Measurements from ENCODE around the gene CSTF2T.

The CSTF2T gene, protein sequence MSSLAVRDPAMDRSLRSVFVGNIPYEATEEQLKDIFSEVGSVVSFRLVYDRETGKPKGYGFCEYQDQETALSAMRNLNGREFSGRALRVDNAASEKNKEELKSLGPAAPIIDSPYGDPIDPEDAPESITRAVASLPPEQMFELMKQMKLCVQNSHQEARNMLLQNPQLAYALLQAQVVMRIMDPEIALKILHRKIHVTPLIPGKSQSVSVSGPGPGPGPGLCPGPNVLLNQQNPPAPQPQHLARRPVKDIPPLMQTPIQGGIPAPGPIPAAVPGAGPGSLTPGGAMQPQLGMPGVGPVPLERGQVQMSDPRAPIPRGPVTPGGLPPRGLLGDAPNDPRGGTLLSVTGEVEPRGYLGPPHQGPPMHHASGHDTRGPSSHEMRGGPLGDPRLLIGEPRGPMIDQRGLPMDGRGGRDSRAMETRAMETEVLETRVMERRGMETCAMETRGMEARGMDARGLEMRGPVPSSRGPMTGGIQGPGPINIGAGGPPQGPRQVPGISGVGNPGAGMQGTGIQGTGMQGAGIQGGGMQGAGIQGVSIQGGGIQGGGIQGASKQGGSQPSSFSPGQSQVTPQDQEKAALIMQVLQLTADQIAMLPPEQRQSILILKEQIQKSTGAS

DNA sequence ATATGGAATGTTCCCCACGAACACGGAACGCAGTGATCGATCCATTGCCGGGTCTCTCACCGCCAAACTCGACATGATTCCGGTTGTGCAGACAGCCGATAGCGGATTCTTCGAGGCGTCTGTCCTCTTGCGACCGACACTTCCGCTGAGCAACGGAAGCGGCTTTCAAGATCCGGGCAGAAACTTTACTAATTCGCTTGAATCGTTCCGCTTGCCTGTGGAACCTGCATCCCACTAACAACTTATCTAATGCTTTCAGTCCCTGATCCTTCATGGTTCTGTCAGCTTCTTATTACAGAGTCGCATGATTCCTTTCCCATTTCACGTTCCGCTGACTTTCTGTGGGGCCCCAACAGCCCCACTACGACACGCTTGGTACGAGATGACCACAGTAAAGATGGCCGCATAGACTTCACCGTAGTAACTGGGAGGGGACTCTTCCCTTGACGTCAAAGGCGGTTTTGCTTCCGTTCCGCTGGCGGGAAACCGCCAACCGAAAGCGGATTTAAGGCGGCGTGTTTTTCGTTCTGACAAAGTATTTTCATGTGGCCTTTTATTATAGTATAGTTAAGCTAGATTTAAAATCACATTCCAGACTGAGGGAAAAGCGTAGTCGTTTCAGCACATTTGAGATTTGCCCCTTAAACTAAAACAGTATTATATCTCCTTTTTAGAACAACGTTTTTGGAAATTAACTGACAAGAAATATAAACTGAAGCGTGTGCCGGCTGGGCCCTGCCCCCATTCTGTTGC lies at the start of gene CSTF2T:
Gene CSTF2T (minus strand): TSS at position 121 of the 753 bp plus-strand sequence. CDS start 46 bp downstream, at position 75.
- DNase-seq: peak; percentile 95

DNA sequence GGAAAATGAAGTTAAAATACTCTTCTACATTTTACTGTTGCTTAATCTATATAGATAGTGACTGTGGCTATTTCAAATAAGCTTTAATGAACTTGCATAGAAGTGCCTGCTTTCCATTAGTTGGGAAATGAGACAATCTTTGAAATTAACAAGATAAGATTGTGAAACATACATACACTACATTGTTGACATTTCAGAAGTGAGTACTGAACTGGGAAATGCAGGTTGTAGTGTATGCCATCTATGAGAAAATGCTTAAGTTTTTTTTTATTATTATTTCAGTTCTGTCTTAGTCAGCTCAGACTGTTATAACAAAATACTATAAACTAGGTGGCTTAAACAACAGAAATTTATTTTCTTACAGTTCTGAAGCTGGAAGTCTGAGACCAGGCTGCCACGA lies 49.6 kb upstream of the CSTF2T start:
- DNase-seq: no peak

DNA sequence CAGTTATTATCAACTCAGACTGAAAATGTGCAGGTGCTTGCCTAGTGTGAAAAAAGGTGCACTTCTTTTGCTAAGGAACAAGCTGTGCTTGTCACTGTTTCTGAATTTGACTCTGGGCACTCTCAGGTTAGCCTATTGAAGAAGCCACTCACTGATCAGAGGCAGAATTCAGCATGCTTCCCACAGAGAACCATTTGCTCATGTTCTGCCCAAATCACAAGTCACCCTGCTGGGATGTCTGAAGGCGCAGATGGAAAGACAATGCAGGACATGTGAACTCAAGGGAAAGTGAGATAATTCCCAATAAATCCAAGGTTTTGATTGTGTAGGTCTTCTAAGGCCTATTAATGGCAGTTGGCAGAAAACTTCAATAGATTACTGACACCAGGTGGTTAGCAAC lies 47.8 kb upstream of the CSTF2T start:
- no peak for DNase-seq

DNA sequence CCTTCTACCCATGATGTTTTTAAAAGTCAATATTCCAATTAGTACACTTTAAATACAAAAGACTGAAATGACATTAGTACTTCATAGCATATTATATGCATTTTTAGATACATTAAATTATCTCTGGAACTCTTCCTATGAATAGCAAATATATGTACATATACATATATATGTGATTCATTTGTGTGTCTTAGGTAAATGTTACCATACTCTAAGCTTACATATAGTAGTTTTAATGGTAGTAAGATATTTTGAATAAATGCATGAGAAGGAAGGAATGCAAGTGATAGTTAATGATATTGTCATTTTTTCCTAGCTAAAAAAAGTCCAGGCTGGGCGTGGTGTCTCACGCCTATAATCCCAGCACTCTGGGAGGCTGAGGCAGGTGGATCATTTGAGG lies 46.0 kb upstream of the CSTF2T start:
- DNase-seq: no peak

DNA sequence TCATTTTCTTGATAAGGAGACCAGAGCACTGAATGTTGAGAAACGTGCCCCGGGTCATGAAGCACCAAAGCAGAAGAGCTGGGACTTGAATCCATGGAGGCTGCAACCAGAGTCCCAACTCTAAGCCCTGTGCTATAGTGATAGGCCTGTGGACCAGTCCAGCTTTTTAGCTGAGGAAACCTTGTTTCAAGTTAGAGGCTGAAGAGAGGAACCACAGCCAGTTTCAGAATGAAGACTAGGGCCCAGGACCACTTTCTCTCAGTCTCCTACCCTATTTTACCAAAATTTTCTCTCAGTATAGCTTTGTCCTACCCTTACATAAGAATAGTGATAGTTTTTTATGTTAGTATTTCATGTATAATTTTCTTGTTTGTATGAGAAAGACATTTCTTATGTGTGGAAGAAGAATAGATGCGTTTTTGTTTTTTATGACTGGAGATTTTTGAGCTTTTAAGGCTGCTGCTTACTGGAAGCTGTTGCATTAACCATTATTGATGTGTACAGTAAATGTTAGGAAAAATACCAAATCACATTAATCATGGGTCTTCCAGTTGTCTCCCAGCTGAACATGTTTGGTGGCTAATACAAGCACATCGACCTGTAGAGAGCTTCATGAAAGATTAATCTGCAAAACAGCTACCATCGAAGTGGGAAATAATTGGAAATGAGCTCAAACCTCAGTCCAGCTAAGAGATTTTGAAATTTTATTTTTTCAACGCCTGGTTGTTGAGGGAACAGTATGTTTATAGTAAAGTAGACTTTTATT lies 45.0 kb upstream of the CSTF2T start:
- DNase-seq: no peak

DNA sequence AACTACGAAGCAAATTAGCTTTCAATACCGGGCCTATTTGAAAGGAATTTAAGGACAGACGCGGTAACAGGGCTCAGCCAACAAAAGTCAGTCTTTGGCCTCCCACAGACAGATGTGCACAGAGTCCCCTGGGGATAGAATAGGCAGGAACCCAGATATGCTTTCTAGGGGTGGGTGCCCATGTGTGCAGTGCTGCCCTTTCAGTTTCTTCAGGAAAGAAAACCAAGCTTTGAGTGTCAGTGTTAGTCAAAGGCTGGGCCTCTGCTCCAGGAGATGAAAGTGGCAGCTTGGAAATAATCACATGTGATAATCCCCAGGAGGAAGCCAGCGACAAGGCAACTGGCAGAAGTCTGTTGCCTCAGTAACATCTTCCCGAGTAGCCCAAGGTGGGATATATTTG lies 43.8 kb upstream of the CSTF2T start:
- DNase-seq: no peak

DNA sequence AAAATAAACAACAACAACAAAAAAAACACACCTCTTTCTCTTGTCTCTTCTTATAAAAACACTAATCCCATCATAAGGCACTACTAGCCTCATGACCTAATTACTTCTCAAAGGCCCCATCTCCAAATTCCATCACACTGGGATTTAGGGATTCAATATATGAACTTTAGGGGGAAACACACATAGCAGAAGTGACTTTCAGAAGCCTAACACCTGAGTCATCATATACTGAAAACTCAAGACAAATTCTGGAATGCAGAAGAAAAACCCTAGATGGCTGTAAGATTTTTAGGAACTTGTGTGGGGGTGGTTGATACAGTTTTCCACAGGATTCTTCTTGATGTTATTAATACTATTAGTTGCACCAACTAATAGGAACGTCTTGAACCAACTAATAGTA lies 33.7 kb upstream of the CSTF2T start:
- DNase-seq: peak; percentile 71

DNA sequence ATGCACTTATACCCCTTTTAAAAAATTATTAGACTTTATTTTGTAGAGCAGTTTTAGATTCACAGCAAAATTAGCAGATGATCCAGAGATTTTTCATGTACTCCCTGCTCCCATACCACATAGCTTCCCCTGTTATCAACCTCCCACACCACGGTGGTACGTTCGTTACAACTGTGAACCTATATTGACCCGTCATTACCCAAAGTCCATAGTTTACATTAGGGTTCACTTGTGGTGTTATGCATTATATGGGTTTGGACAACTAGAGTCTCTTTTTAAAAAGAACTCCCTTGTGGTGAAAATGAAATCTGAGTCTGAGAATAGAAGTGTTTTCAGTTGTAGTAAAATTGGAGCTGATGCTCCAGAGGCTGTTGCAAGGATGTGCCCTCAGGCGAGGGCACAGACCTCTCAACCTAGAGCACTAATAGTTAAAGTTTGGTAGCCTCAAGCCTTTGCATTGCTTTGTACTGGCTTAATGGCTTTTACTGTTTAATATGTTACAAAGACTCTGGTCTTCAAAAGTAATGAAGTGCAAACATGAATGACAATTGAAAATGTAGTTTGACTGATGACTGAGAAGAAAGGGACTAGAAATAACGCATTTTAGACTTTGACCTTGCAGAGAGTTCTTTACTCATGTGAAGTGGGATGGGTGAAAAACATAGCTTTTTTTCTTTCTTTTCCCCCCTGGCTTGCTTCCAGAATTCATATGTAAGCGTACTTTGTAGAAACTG lies 30.6 kb upstream of the CSTF2T start:
- no peak for DNase-seq

DNA sequence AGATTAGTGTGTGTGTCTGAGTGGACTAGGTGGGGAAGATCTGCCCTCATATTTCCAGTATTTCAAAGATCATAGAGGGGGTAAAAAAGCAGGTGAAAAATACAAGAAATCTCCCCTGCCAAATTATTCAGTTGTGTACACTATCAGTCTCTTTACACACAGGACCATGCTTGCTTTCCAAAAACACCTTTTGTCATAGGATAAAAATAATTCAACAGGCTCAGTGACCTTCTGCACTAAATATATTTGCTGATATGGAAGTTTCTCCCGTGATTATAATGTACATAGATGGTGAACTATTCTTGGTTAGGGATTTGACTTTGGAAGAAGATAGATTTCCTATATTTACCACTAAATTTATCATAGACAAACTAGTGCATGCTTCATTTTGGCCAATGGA lies 24.6 kb upstream of the CSTF2T start:
- no peak for DNase-seq

DNA sequence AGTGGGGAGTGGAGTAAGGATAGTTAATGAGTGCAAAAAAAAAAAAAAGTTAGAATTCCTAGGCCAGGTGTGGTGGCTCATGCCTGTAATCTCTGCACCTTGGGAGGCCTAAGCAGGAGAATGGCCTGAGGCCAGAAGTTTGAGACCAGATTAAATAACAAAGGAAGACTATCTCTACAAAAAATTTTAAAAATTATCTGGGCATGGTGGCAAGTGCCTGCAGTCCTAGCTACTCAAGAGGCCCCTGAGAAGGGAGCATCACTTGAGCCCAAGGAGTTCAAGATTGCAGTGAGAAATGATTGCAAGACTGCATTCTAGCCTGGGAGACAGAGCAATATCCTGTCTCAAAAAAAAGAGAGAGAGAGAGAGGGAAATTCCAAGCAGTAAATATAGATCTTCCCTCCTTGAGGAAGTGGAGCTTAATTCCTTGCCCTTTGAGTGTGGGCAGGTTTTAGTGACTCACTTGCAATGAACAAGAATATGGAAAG lies 19.5 kb upstream of the CSTF2T start:
- DNase-seq: peak; percentile 74

DNA sequence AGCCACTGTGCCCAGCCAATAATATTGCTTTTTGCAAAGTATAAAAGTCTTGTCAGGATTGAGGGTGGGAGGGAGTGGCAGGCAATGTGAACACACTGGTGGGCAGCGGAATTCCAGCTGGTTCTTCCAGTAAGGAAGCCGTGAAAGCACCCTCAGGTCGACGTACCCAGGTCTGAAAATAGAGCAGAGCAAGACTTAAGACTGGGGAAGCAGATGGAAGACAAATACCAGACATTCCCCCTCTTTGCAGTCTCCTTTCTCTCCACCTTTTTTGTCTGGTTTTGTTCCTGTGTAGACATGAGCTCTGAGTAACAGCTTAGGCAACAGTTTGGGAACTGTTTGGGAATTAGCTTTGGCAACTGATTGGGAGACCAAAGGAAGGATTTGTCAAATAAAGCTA lies 17.6 kb upstream of the CSTF2T start:
- DNase-seq: no peak

DNA sequence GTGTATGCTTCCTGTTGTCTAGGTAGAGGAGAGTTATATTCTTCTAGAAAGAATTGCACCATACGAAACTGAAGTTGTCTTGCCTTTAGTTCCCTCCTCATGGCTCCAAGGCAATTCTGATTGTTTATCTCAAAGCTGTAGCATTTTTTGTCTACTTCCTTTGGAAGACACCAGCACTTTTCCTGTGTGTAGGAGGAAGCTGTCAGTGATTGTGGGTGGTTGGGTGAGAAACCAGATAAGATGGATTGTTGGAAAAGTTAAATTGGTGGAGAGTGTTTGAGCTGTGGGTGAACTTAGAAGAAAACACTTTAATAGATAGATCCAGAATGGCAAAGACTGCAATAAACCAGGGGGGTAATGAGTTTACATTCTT lies 12.1 kb upstream of the CSTF2T start:
- no peak for DNase-seq

DNA sequence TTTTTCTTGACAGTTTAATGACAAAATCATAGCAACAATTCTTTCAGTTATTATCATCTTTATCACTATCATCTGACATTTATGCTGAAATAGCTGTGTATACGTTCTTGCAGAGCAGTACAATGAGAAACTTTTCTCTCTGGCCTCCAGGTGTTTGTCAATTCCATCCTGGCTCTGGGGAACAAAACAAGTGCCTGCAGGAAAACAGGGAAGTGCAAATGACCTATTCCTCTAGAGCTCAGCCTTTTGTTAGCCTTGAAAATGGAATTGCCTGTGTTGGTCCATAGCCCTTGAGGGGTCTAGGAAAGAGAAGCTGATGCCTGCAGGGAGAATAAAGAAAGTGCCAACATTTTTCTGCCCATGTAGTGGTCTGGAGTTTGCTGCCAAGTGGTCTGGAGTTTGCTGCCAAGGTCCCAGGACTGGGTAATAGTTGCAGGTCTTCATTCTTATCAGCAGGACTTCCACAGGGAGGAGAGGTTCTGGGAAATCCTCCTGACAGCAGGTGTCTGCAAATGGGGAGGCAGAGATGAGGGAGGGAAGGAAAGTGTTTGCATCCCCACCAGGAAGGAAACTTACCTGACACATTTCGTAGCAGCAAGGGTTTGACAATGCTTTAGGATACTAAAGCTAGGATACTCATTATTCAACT lies 10.1 kb upstream of the CSTF2T start:
- DNase-seq: no peak

DNA sequence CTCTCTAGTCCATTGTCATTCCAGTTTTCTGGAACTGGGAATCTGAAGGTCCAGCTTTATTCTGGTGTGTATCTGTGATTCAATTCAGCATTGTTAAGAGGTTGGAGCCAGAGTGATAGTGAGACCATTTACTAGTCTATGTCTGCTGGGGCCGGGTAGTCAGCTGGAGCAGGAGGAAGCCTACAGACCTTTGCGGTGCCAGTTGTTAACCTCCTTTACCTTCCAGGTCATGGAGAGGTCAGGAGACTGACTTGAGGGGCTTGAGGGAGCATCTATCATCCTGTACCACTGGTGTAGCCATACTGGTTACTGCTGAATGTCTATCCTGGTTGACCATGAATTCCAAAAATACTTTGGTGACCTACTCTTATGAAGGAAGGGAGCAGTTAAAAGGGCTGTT lies 9.2 kb upstream of the CSTF2T start:
- DNase-seq: no peak

DNA sequence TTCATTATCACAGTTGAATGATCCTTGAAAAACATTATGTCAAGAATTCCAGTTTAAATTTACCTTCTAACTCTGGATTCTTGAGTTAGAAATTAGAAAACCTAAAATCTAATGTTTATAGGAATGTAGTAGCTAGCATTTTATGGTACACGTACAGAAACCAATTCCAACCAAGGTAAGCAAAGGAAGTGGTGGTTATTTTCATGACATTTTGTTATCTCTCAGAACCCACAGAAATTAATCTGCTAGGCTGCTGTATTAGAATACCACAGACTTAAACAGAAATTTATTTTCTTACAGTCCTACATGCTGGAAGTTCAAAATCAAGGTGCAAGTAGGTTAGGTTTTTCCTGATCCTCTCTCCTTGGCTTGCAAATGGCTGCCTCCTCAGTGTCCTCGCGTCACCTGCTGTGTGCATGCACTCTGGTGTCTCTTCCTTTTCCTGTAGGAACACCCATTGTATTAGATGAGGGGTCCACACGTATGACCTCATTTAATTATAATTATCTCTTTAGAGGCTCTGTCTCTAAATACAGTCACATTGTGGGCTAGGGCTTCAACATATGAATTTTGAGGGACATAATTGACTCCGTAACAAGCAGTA lies 8.5 kb upstream of the CSTF2T start:
- DNase-seq: no peak

DNA sequence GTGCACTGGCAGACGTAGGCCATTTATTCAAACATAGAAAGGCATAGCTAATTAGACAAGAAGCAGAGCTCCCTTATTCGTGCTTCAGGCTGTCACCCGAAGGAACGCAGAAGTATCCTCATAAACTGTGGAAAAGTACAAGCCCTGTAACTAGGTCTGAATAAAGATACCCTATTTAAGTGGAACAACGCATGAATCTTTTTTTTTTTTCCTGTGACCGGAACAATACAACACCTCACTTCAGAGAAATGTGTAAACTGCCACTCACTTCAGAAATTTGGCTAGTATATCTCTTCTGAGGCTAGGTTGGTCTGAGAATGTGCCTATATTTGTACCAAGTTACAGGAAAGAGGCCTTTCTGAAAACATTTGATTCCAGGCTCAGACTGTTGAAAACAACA lies 8.0 kb upstream of the CSTF2T start:
- no peak for DNase-seq

DNA sequence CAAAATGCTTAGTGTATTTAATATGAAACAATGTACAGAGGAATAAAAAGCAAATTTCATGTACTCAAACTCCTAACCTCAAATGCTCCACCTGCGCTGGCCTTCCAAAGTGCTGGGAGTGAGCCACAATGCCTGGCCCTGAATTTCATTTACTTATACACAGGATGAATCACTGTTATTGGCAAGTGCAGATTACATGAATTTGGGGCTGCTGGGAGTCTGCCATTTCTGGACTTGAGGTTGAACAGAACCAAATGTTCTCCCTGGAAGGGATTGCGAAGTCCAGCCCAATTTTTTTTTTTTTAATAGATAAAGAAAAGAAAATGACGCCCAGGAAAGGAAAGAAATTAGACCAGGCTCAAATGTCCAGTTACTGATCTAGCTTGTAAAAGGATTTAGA lies 6.8 kb upstream of the CSTF2T start:
- DNase-seq: peak; percentile 67

DNA sequence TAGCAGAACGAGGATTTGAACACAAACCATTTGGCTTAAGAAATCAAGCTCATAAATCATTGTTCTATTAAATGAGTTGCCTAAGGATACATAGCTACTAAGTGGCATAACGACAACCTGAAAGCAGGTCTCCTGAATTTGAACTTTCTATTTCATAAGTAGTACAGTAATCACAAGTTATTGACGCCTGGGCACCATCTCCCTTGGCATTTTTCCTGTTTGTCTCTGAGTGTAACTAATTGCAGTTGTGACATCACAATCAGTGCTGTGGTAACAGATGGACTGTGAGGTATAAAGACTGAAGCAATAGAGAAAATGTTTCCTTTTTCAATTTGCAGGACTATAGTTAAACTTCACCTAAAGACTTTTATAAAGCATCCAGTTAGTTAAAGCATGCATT lies 6.4 kb upstream of the CSTF2T start:
- no peak for DNase-seq

DNA sequence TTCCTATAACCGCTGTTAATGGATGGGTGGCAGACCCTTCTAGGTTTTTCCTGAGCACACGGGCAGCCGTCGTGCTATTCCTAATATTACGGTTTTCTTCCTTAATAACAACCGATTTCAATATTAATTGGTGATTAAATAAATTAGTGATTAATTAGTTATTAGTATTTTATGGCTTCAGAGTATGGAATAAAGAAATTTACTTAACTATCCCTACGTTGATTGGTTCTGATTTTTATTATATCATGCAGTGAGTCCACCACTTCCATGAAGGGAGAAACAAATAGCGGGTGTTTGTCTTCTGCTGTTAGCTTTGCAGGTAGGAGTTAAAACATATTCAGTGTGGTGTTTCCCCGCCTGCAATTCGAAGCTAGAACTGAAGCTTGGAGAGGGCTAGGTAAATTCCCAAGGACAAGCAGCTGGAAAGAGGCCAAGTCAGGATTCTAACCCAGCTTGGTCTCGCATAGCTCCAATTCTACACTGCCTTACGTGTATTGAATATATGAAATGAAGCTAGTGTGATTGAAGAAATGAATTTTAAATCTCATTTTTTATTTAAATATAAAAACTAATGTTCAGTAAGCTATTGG lies 928 bp upstream of the CSTF2T start:
- DNase-seq: no peak

DNA sequence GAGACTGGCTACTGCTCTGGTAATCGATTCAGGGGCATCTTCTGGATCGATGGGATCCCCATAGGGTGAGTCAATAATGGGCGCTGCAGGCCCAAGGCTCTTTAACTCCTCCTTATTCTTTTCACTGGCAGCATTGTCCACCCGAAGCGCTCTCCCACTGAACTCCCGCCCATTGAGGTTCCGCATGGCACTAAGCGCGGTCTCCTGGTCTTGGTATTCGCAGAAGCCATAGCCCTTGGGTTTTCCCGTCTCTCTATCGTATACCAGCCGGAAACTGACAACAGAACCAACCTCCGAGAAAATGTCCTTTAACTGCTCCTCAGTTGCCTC lies 285 bp downstream of the CSTF2T start:
- no peak for DNase-seq

DNA sequence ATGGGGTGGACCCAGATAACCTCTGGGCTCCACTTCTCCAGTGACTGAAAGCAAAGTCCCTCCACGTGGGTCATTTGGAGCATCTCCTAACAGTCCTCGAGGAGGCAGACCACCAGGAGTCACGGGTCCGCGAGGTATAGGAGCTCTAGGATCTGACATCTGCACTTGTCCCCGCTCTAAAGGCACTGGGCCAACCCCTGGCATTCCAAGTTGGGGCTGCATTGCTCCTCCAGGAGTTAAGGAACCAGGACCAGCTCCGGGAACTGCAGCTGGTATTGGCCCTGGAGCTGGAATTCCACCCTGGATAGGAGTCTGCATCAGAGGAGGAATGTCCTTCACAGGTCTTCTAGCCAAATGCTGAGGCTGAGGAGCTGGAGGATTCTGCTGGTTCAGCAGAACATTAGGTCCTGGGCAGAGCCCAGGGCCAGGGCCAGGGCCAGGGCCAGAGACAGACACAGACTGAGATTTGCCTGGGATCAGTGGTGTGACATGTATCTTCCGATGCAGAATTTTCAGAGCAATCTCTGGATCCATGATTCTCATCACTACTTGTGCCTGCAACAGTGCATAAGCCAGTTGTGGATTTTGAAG lies 827 bp downstream of the CSTF2T start:
- no peak for DNase-seq
